ENCODE measurements around the gene PKDREJ.

Gene PKDREJ

GRCh38 chr22:46225631-46226030 lies 37.5 kb downstream of the PKDREJ start:
- H3K4me3 ChIP-seq (replicated peaks; ENCODE audit: low read depth, low read length), result no peak overlapping the region
- TF ChIP-seq, protein P1, sequence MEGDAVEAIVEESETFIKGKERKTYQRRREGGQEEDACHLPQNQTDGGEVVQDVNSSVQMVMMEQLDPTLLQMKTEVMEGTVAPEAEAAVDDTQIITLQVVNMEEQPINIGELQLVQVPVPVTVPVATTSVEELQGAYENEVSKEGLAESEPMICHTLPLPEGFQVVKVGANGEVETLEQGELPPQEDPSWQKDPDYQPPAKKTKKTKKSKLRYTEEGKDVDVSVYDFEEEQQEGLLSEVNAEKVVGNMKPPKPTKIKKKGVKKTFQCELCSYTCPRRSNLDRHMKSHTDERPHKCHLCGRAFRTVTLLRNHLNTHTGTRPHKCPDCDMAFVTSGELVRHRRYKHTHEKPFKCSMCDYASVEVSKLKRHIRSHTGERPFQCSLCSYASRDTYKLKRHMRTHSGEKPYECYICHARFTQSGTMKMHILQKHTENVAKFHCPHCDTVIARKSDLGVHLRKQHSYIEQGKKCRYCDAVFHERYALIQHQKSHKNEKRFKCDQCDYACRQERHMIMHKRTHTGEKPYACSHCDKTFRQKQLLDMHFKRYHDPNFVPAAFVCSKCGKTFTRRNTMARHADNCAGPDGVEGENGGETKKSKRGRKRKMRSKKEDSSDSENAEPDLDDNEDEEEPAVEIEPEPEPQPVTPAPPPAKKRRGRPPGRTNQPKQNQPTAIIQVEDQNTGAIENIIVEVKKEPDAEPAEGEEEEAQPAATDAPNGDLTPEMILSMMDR (IDR thresholded peaks at IDR 0.05; ENCODE audit: low read depth, low read length, missing control alignments), result no peak
- no peak for DNase-seq (ENCODE audit: extremely low read depth, low read depth)

- no peak for DNase-seq (ENCODE audit: extremely low read depth, low read depth)
- TF ChIP-seq, protein P1 (IDR thresholded peaks at IDR 0.05; ENCODE audit: low read depth, low read length, missing control alignments), result no peak
- H3K4me3 ChIP-seq (replicated peaks; ENCODE audit: low read depth, low read length), result no peak overlapping the region
Measured at GRCh38 chr22:46224898-46225290, 38.2 kb downstream of the PKDREJ start.

- DNase-seq (ENCODE audit: extremely low read depth, low read depth), result no peak
- TF ChIP-seq, protein P1 (IDR thresholded peaks at IDR 0.05; ENCODE audit: low read depth, low read length, missing control alignments), result no peak
- no peak overlapping the region for H3K4me3 ChIP-seq (replicated peaks; ENCODE audit: low read depth, low read length)
Measured at GRCh38 chr22:46224044-46224897, 38.9 kb downstream of the PKDREJ start.

- no peak overlapping the region for H3K4me3 ChIP-seq (replicated peaks; ENCODE audit: low read depth, low read length)
- TF ChIP-seq, protein P1 (IDR thresholded peaks at IDR 0.05; ENCODE audit: low read depth, low read length, missing control alignments), result no peak
- no peak for DNase-seq (ENCODE audit: extremely low read depth, low read depth)
Measured at GRCh38 chr22:46220921-46221320, 42.2 kb downstream of the PKDREJ start.

DNA sequence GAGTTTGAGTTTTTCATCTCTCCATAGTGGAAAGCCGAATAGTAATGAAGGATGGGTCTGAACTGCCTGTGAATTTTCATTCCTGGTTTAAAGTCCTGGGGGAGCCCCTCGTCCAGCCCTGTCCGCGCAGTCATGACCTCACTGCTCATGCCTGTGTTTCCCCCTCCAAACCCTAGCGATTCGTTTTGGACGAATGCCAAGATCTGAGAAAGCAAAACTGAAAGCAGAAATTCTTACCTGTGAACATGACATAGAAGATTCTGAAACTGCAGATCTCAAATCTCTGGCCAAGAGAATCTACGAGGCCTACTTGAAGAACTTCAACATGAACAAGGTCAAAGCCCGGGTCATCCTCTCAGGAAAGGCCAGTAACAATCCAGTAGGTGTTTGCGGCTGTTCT lies 43.5 kb downstream of the PKDREJ start:
- TF ChIP-seq, protein P1 (IDR thresholded peaks at IDR 0.05; ENCODE audit: low read depth, low read length, missing control alignments), result no peak
- DNase-seq (ENCODE audit: extremely low read depth, low read depth), result no peak
- H3K4me3 ChIP-seq (replicated peaks; ENCODE audit: low read depth, low read length), result no peak overlapping the region

DNA sequence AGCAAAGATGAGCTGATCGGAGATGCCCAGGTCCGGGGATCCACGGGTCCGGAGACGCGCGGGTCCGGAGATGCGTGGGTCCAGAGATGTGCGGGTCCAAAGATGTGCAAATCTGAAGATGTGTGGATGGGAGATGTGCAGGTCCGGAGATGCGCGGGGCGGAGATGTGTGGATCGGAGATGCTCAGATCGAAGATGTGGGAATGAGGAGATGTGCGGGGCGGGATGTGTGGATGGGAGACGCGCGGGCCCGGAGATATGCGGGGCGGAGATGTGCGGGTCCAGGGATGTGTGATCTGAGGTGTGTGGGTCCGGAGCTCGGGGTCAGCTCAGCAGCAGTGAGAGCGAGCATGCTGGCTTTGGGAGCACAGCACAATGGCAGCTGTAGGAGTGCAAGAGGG lies 48.5 kb downstream of the PKDREJ start:
- DNase-seq (ENCODE audit: extremely low read depth, low read depth), result no peak
- H3K4me3 ChIP-seq (replicated peaks; ENCODE audit: low read depth, low read length), result no peak overlapping the region
- TF ChIP-seq, protein P1 (IDR thresholded peaks at IDR 0.05; ENCODE audit: low read depth, low read length, missing control alignments), result no peak
